VCaP (cell line): ENCODE data around the gene SULF2.
A peak's percentile ranks its signal among the peaks of the same experiment; 100 is the strongest.

ENCODE experiments used
- H3K27ac ChIP-seq: fragments of 450-650 bp; 2 replicates; pipeline ENCODE4 v1.5.1; 2017
- CTCF ChIP-seq: fragments of 450-650 bp; conservative IDR thresholded peaks from 2 replicates; pipeline ENCODE4 v1.5.1; 2017; ENCODE audit warnings: mild to moderate bottlenecking, moderate library complexity

Gene SULF2

DNA sequence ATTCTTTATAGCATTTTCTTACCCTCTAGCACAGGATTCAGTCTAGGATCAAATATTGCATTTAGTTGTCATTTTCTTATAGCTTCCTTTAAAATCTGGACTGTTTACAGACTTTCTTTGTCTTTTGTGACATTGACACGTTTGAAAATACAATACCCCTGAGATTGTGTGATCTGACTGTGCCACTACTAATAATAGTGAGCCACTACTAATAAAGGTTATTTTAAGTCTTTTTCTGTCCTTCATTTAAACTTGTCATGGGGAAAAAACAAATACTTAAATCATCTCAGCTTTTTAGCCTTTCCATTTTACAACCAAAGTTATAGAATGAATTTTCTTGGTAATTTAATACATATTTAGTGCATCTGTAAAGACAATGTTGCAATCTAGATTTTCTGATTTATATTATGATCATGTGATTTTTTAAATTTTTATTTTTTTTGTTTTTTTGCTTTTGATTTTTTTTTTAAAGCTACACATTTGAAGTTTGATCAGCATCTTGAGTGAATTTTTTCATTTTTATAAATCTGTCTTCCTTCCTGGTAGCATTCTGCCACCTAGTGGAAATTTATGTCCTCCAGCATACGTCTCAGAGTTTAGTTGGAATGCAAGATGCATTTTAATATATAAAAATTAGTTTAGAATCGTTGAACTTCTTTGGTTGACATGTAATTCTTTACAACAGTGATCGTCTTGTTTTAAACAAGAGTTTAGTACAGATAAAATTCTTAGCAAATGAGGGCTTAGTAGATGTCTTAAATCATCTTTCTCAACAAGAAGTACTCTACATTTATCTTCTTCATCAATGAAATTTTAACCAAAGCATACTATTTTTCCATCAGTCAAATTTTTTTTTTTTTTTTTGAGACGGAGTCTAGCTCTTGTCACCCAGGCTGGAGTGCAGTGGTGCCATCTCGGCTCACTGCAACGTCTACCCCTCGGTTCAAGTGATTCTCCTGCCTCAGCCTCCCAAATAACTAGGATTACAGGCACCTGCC, 164.2 kb downstream of the SULF2 start:
- peak overlapping the region; percentile 2; the same call in 1 of the 2 replicates for H3K27ac ChIP-seq
- peak; percentile 98 for TF ChIP-seq CTCF

GRCh38 chr20:47618479-47618878, 166.8 kb downstream of the SULF2 start:
- TF ChIP-seq CTCF: no peak
- no peak overlapping the region for H3K27ac ChIP-seq

DNA sequence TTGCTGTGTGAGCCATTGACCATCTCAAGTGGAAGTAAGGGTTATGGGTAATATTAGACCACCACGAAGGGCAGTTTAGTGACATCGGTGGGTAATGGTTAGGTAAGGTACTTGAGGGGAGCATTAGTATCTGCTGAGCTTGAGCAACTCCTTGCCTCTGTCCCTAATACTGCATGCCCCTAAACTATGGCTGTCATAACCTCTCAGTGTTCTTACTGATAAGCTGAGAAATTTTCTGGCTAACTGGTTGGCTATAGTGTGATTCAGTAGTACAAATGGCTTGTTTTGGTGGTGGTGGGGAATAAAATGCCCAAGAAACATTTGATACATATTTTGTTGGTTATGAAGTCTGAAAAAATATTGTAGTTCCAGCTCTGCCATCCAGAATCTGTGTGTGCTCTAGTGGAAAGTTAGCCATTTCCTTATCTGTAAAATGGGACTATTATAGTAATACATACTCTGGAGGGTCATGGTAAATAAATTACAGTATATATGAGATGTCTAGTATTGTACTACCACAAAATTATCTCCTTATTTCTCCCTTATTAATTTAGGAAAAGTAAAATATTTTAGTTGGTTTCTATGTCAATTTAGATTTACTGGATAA, 170.5 kb downstream of the SULF2 start:
- H3K27ac ChIP-seq: no peak overlapping the region
- no peak for TF ChIP-seq CTCF

DNA sequence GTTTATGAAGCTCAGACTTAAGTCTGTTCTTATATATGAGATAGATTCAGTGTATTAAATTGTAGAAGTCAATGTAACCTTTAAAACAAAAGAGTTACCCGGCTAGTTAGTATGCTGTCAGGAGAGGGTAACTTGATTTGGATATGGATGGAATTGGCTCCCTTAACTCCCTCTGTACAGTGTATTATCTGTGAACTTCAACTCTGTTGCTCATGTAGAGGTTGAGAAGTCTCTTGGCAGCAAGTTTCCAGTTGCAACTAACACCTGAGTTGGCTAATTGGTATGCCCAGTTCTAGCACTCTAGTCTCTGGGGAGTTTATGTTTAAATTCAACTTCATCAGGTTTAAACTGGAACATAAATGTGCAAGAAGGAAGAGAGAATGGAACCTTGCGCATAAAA, 172.6 kb downstream of the SULF2 start:
- no peak overlapping the region for H3K27ac ChIP-seq
- no peak for TF ChIP-seq CTCF

- H3K27ac ChIP-seq: no peak overlapping the region
These were observed 173.5 kb downstream of the SULF2 start for GRCh38 chr20:47611785-47612184.

DNA sequence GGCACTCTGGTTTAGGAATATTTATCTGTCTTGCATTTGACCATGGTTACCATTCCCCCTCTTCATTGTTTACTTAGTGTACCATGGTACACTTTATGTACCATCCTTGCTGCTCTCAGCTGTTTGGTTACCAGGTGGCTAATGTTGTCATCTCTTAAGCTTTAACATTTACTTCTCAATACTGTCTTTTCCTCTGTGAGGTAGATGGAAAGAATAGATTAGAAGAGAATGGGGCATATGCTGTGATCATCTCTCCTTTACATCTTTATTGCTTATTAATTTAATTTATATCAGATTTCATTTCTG, 174.4 kb downstream of the SULF2 start:
- H3K27ac ChIP-seq: no peak overlapping the region
- no peak for TF ChIP-seq CTCF

More at GRCh38 chr20:47611785-47612184, 173.5 kb downstream of the SULF2 start:
- TF ChIP-seq CTCF: no peak

GRCh38 chr20:47610247-47610944, 174.9 kb downstream of the SULF2 start:
- TF ChIP-seq CTCF: no peak
- no peak overlapping the region for H3K27ac ChIP-seq
